GM04503 (cell line): ENCODE results near the gene TTLL5.
"Not testable (repeated sequence)": the region's sequence is repeated elsewhere in the genome, so short reads cannot be mapped to it uniquely, and the experiment has no call there.

Experiments
- DNase-seq: peaks from one replicate; pipeline ENCODE4 v3.0.0-alpha.2; 2012; ENCODE audit warnings: low read depth

The TTLL5 gene

DNA sequence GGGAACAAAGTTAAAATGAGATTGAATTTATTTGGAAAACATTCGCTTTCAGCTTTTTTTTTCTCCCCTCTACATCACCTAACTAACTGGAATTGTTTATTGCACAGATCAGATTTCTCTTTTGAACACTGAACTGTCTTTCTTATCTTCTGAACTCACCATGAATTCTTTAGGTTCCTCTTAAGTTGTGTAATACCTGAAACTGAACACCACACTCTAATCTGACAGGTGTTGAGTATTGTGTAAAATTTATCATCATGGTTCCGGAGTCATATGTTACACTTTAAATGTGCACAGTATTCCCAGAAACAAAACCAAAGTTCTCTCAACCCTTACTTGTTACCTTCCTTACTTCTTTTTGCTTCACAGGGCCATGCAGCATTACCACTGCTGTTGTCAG lies 254.0 kb downstream of the TTLL5 start:
- DNase-seq = no peak

DNA sequence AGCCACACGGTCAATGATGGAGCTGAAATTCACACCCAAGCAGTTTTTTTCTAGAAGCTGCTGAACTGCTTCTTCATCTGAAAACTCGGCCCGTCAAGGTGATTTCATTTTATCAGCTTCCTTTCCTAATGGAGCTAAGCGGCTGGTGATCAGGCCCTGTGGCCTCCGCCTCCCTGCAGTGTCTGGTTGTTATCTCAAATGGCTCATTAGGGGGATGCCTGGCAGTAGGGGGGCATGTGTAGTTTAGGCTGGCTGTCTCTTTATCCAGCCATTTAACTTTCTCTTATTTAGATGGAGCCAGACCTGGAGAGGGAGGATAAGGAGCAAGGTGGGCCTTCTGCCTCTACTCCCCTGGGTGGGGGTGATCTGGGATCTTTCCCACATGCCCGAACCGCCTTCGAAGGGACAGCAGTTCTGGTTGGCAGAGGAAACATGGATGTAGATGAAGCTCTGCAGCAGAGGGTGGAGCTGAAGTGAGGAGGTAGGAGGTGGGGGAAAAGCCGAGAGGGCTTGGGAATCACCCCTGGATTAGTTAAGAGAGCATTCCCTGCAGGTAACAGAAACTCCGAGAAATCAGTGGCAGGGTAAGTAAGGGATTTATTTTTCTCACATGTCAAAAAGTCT lies 256.4 kb downstream of the TTLL5 start:
- DNase-seq = no peak

DNA sequence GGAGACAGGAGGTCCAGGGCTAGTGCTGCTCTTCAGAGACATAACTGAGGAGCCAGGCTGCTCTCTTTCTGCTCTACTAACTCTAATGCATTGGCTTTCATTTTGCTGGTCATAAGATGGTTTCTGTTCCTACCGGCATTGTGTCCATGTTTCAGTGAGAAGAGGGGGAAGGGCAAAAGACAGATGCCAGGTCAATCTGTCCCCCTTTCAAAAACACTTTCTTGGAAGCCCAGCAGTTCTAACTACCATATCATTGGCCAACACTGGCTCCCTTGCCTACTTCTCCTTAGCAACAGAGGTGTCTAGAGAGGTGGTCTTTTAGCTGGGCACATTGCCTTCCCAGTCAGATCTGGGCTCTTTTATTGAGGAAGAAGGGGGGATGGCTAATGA lies 256.9 kb downstream of the TTLL5 start:
- no peak for DNase-seq

DNA sequence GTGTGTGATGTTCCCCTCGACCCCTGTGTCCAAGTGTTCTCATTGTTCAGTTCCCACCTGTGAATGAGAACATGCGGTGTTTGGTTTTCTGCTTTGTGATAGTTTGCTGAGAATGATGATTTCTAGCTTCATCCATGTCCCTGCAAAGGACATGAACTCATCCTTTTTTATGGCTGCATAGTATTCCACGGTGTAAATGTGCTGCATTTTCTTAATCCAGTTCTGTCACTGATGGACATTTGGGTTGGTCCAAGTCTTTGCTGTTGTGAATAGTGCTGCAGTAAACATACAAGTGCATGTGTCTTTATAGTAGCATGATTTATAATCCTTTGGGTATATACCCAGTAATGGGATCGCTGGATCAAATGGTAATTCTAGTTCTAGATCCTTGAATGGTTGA lies 259.4 kb downstream of the TTLL5 start:
- not testable (repeated sequence) for DNase-seq

DNA sequence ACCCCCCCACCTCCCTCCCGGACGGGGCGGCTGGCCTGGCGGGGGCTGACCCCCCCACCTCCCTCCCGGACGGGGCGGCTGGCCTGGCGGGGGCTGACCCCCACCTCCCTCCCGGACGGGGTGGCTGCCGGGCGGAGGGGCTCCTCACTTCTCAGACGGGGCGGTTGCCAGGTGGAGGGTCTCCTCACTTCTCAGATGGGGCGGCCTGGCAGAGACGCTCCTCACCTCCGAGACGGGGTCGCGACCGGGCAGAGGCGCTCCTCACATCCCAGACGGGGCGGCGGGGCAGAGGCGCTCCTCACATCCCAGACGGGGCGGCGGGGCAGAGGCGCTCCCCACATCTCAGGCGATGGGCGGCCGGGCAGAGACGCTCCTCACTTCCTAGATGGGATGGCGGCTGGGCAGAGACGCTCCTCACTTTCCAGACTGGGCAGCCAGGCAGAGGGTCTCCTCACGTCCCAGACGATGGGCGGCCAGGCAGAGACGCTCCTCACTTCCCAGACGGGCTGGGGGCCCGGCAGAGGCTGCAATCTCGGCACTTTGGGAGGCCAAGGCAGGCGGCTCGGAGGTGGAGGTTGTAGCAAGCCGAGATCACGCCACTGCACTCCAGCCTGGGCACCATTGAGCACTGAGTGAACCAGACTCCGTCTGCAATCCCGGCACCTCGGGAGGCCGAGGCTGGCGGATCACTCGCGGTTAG lies 264.2 kb downstream of the TTLL5 start:
- not testable (repeated sequence) for DNase-seq

DNA sequence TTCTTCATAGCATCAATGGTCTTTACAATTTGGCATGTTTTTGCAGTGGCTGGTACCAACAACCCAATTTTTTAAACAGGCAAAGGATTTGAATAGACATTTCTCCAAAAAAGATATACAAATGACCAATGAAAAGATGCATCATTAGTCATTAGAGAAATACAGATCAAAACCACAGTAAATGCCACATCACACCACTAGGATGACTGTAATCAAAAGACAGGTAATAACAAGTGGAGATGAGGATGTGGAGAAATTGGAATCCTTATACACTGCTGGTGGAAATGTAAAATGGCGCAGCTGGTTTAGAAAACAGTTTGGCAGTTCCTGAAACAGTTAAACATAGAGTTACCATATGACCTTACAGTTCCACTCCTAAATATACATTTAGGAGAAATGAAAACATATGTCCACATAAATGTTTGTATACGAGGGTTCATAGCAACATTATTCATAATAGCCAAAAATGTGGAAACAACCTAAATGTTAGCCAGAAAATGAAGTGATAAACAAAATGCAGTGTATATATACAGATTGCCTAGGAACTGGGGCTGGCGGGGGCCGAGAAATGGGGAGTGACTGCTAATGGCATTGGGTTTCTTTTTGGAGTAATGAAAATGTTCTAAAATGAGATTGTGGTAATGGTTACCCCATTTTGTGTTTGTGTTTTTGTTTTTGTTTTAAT lies 265.5 kb downstream of the TTLL5 start:
- no peak for DNase-seq

DNA sequence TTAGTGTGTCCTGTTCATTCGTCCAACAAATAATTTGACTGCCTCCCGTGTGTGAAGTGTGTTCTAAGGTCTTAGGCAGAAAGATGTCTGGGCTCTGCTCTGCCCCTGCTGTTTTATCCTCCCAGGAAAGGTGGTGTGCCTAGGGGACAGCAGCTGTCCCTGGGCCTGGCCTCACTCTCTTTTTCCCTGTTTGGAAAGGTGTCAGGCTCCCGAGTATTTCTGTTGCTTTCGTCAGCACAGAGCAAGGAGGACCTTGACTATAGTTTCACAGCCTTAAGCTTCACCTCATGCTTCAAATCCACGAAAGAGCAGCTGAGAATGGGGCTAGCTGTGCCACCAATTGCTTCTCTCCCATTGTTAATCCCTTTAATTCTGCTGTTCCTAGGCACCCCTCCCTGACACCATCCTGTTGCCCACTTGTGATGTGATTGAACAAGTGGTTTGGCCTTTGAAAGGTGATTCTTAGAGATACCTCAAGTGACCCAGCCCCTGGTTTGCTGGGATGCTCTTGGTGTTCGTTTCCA lies 266.6 kb downstream of the TTLL5 start:
- DNase-seq = no peak

DNA sequence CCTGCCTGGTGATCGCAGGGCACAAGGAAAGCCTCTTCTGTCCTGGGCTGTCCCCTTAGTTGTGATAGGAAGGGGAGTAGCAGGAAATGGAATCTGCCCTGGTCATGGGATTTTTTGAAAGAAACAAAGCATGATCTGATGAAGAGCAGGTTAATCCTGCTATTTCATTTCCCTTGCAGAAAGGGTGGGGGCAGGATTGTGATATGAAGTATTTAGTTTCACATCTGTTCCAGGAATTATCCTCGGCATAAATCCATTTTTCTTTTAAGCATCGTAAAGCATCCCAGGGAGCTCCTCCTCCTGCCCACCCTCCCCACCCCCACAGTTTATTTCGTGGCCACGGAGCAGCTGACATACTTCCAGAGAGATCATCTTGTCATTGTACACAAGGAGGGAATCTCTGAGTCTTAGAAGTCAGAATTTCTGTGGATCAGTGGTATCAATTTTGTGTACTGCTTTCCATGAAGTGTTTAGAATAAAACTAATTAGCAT lies 267.7 kb downstream of the TTLL5 start:
- no peak for DNase-seq

DNA sequence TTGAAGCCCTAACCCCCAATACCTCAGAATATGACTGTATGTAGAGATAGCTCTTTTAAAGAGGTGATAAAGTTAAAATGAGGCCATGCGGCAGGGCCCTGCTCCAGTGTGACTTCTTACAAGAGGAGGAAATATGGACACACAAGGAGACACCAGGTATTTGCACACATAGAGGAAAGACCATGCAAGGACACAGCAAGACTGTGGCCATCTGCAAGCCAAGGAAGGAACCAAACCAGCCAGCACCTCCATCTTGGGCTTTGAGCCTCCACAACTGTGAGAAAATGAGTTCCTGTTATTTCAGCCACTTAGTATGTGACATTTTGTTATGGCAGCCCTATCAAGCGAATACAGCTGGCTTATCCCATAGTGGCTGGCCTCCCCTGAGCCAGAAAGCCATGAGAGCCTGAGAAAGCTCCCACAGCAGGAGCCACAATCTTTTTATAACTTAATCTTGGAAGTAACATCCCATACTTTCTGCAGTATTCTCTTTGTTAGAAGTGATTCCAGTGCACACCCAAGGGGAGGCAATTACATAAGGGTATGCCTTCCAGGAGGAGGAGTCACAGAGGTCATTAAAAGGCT lies 272.8 kb downstream of the TTLL5 start:
- DNase-seq = no peak

DNA sequence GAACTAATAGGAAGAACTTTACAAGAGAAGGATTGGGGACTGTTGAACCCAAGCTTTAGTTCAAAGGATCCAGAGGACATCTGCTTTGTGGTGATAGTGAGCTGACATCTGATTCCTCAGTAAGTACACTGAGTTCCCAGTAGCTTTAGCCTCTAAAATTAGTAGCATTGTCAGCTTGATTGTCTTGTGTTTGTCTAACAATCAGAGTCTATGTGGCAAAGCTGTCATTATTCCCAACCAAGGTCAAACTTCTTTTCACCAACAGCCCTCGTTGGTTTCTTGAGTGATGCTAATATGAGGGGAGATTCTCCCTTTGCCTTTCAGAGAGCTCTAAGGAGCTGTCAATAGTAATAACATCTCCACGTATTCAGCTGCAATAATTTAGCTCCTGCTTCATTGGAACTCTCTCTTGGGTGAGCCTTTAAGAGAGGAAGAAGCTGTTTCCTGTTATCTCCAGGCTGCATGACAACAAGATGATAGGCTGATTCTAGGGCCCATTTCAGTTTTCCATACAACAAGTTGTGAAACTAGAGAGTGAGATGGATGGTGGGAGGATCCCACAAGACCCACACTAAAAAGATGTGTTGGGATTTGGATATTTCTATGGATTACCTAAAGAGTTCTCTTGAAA lies 274.1 kb downstream of the TTLL5 start:
- no peak for DNase-seq

DNA sequence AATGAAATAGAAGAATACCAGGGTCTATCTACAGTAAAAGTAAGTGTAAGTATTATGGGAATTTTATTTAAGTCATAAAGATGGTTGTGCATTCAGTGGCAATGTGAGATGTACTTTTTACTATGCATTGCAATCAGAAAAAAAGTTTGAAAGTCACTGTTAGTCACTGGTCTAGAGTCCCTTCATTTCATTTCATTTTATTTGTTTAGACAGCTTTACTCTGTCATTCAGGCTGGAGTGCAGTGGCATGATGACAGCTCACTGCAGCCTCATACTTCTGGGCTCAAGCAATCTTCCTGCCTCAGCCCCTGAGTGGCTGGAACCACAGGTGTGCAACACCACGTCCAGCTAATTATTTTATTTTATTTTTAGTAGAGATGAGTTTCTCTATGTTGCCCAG lies 278.2 kb downstream of the TTLL5 start:
- no peak for DNase-seq

DNA sequence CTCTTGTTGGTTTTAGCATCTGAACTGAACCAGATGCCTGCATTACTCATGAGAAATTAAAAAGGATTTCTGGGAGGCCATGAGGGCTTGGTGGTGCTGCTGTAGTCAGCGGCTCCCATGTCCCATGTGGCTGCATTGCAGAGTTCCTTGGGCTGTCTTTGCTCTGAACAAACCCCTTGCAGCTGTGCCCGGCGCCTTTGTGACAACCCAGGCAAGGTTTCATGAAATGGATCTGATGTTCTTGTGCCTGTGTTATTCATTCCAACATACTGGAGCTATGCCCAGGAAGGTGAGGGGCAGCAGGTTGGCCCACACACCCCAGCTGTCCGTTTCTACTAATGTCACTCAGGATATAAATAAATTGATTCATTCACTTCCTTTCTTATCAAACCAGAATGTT lies 280.0 kb downstream of the TTLL5 start:
- peak; percentile 4 for DNase-seq

DNA sequence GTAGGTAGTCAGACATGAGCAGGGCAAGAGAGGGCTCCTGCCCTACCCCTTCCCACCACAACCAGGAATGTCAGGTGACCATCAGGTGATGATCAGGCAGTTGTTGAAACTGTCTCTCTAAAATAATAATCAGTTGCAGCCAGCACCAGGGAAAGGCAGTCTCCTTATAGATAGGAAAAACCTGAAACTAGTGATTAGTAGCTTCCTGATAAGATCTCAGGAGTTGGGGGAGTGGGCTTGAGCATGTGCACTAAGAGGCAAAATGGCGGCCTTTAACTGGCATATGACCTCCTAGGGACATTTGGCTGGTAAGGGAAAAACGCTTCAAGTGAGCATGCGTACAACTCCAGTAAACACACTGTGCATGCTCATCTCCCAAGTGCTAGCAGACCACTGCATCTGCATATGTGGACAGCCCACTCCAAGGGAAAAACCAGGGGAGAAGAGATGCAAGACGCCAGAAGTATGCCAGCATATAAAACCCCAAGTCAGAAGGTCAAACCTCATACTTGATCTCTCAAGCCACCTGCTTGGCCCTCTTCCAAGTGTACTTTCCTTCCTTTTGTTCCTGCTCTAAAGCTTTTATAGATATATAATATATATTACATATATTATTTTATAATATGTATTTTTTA lies 283.7 kb downstream of the TTLL5 start:
- DNase-seq = no peak

DNA sequence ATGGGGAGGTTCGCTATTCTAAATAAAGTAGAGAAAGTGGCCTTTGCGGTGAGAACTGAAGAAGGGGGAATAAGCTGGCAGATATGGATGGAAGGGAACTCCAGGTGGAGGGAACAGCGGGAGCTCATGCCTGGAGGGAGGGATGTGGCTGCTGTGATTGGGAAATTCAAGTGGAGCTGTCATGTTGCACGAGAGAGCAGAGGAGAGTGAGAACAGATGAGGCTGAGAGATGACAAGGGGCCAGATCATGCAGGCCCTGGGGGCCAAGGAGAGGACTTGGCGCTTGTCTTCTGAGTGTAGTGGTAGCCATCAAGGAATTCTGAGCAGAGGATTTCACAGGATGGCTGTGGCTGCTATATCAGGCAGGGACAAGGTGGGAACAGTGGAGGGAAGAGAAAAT lies 285.7 kb downstream of the TTLL5 start:
- DNase-seq = no peak

DNA sequence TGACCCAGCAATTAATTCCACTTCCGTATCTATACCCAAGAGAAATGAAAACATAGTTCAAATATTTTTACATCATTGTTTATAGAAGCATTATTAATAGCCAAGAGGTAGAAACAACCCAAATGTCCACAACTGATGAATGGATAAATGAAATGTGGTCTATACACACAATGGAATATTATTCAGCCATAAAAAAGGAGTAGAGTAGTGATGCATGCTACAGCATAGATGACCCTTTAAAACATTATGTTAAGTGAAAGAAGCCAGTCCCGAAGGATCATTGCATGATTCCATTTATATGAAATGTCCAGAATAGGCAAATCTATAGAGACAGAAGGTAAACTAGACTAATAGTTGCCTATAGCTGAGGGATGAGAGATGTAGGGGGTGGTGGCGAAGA lies 291.4 kb downstream of the TTLL5 start:
- DNase-seq = no peak

DNA sequence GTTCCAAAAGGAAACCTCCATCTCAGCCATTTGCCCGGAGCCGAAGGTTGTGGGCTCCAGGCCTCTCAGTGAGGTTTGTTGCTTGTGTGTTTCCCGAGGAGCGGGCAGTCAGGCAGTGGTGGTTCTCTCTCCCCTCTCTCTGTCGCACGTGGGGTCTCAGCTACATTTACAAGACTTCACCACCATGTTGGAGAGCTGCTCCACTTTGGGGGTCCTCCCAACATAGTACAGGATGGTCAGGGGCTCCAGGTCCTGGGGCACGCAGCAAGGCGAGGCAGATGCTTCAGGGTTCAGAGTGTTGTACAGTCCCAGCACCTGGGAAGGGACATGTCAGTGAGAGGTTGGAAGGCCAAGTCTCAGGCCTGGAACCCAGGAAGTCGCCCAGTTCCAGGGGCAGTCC lies 298.0 kb downstream of the TTLL5 start:
- DNase-seq = no peak

DNA sequence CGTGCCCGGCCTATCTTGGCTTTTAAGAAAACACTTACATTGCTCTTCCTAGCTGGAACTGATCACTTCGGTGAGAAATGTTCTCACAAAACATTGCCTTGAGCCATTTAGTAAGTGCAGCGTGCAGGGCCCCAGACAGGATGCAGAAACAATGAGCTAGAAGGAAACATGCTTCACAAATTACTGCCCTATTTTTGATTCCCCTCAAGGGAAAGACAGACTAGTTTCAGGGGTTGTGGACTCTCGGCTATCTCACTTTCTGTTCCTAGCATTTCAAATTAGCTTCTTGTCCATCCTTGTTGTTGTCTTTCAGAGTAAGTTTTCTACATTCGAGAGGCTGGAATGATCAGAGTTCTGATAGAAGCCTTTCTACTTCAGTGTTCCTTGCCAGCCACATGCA lies 299.2 kb downstream of the TTLL5 start:
- no peak for DNase-seq

DNA sequence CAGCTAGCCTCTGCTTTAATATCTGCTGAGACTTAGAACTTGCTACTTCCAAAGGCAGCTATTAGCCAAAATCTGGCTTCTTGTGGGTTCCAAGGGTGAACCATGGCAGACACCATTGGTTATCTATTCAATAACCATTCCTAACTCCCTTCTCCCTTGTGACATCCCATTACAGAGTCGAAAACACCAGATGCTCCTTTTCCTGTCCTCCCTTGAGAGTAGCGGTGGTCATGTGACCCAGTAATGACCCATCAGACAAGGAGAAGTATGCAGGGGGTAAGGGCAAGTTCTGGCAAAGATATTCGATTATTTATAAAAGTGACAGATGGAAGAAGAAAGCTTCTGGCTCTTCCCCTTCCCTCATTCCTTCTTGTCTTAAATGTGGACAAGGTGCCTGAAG lies 300.6 kb downstream of the TTLL5 start:
- no peak for DNase-seq

DNA sequence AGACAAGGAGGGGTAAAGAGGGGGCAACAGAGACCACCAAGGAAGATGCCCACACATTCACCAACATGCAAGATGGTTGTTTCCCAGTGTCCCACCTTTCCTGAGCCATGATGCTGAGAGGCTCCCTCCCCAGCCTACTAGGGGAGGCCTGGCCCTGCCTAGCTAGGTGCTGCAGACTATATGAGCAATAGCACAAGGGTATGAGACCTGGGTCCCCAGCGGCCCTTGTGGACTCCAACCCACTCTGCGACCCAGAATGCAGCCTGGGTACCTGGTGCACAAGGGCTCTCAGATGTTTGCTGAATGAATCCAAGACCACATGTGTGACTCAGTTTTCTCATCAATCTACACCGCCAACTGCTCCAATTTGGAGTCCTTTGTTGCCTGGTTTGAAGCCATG lies 306.8 kb downstream of the TTLL5 start:
- DNase-seq = no peak

DNA sequence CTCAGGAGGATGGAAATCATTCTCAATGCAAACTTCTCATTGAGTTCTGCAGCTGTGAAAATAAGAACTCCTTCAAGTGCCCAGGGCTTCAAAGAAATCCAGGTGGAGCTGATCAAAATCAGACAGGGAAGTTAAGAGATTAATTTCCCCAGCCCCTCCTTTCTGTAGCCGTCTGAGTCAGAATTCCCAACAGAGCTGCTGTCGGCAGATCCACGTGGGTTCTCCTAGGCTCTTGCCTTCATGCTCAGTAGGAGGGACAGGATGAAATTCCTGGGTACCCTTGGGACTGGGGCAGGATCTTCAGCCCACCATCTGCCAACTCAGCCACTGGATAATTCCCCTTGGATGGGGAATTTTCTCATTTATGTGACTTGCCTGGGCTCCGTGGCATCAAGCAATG lies 307.4 kb downstream of the TTLL5 start:
- no peak for DNase-seq

DNA sequence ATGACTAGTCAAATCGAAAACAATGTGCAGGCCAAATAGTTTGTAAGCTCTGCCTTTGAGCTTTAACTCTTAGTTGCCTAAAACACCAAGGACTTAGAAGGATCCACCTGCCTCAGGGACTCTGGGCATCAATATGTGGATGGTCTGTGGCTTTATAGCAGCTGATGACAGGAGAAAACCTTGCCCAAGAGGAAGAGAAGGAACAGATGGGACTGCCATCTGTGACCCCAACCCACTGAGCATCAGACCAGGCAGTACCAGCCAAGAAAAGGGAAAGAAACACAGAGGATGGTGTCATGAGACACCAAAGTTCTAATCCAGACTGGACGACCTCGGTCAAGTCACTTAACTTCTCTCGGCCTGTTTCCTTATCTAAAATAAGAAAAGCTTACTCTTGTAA lies 308.1 kb downstream of the TTLL5 start:
- no peak for DNase-seq

DNA sequence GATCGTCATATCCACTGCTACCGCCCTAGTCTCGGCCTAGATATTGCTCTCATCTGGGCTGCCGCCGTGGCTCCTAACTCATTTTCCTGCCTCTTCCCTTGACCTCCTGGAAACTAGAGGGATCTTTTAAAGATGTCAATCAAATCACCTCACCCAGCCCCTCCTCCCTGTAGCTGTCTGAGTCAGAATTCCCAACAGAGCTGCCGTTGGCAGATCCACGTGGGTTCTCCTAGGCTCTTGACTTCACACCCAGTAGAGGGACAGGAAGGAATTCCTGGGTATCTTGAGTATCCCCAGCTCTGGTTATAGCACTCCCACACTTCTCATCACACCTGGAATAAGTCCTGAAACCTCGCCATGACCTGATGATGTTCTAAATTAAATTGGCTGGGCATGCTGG lies 308.8 kb downstream of the TTLL5 start:
- DNase-seq = no peak
